T1000 (cell line): ENCODE results near the gene RPS15.

Experiments used
- DNase-seq: peaks from one replicate; lab custom pipeline; 2025; ENCODE audit warnings: mixed read lengths; lab: John Stamatoyannopoulos, UW

The RPS15 gene

DNA sequence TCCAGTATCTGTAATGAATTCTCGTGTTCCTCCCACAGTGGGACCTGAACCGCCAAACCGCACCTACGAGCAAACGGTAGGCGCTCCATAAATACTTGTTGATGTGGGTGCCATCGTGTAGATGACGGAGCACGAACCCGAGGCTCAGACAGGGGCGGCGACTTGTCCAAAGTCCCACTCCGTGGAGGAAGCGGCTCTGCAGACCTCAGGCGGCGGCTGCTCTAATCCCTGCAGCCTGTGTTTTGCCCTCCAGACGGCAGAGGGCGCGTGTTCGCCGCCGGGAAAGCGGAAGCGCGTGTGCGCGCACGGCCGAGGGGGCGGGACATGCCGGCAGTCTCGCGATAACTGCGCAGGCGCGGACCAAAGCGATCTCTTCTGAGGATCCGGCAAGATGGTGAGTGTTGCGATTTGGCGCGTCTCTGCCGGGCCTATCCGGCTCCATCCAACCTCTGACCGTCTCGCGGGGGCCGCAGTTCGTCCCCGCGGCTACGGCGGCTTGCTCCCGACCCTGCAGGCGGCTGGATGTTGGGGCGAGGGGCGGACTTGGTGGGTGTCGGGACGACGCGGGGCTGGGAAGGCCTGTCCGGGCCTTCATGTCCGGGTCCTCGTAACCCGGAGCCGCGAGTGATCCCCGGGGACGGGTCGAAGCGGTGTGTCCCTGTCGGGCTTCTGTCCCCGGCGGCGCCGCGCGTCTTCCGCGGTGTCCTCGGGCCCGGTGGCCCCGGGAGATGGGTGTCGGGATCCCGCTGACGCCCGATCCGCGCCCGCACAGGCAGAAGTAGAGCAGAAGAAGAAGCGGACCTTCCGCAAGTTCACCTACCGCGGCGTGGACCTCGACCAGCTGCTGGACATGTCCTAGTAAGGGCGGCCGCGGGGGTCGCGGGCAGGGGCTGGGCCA, at the start of gene RPS15:
TSS of gene RPS15 (plus strand) at position 362 of the 898 bp plus-strand sequence. CDS start at position 392, 30 bp downstream.
- peak; percentile 94 for DNase-seq

GRCh38 chr19:1388637-1389026, 49.6 kb upstream of the RPS15 start:
- DNase-seq, result no peak

DNA sequence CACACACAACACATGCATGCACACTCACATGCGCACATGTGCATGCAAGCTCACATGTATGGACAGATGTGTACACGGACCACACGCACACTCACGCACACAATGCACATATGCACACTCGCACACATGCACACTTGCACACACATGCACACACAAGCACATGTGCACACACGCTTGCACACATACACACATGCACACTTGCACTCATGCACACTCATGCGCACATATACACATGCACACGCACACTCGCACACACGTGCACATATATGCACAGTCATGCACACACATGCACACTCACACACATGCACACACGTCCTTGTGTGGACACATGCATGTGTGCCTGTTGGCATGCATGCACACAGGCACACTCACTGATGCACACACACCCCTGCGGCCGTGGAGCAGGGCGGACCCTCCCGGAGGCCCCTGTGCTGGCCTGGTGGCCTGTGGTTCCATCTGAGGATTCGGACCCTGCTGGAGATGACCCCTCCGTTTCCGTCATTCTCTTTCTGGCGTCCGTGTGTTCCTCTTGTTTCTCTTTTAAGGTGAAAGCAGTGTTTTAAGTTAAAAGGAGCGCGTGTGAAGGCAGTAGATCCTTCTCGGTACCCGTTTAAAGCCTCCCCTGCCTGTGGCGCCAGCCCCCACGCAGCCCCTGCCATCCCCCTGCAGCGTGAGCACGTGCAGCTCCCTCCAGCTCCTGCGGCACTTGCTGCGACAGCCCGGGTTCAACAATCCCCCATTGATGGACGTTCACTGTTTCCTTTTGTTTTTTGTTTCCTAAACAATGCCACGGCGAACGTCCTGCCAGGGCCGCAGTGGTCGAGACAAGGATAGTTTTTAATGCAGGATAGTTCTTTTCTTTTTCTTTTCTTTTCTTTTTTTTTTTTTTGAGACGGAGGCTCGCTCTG, 48.9 kb upstream of the RPS15 start:
- no peak for DNase-seq

GRCh38 chr19:1390890-1391423, 47.2 kb upstream of the RPS15 start:
- DNase-seq, result no peak

GRCh38 chr19:1392407-1392806, 45.8 kb upstream of the RPS15 start:
- no peak for DNase-seq

- DNase-seq, result no peak
These were observed 45.2 kb upstream of the RPS15 start for GRCh38 chr19:1392939-1393530.

DNA sequence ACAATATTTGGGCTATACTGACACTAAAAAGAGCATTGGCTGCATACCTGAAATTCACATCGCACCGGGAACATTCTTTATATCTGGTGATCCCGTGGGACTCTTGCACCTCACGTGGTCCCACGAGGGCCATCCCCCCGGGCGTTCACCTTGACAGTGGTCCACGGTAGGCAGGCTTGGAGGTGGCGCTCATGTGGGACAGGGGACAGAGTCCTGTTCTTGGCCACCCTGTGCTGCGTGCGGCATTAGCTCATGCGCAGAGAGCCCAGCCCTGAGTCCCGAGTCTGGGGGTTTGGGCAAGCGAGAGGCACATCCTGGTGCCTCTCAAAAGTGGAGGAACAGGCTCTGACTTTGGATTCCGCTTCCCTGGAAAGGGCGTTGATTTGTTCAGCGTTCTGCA, 44.4 kb upstream of the RPS15 start:
- no peak for DNase-seq

GRCh38 chr19:1394252-1395193, 43.7 kb upstream of the RPS15 start:
- DNase-seq, result no peak

DNA sequence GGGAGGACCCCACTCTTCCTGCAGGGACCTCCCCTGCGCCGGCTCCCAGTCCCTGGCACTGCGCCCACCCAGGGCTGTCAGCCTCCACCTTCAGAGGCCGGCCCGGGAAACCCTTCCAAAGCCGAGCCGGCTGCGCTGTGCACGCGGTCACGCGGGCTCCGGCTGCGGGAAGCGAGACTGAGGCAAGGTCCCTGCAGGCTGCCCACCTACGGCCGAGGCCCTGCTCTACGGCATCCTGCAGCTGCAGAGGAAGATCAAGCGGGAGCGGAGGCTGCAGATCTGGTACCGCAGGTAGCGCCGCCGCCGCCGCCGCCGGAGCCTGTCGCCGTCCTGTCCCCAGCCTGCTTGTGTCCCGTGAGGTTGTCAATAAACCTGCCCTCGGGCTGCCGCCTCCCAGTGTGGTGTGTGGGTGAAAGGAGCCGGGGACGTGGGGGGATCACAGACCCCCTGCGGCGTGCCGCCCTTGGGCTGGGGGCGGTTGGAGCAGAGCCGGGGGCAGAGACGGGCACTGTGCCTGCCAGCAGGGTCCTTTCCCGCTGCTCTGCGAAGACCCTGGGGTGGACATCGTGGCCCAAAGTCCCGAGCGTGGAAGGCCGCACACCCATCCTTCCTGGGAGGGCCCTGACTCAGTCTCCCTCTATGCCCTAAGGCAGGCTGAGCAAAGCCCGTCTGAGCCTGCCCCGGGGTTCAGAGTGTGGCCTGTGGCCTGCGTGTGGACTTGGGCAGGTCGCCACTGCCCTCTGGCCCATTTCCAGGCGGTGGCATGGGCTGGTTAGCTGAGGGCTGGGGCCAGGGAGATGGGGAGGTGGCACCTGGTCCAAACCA, 42.8 kb upstream of the RPS15 start:
- no peak for DNase-seq

DNA sequence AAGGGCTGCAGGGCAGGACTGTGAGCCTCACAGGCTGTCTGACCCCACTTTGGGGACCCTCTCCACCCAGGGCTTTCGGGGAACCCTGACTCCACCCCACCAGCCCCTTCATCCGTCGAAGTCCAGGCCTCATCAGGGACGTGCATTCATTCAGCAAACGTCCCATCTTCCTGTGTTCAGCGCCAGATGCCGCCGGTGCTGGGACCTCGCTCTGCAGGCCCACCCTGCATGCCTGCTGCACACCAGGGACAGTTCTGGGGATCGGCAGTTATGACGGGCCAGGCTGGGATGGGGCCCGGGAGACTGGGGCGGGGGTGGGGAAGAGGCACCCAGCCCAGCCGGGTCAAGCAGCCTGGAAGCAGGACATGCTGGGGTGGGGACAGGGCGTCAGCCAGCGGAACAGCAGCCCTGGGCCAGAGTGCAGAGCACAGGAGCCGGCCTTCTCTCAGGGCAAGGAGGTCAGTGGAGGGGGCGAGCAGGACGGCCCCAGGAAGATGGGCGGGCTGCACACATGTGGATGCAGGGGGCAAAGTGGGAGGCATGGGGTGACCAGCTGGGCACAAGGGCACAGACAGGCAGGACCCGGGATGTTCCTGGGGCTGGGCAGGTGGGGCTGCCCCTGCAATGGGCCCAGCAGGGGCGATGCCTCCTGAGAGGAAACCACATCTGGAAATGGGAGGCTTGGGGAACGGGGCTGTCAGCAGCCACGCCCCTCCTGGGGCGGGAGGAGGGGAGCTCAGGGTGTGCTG, 42.0 kb upstream of the RPS15 start:
- no peak for DNase-seq

DNA sequence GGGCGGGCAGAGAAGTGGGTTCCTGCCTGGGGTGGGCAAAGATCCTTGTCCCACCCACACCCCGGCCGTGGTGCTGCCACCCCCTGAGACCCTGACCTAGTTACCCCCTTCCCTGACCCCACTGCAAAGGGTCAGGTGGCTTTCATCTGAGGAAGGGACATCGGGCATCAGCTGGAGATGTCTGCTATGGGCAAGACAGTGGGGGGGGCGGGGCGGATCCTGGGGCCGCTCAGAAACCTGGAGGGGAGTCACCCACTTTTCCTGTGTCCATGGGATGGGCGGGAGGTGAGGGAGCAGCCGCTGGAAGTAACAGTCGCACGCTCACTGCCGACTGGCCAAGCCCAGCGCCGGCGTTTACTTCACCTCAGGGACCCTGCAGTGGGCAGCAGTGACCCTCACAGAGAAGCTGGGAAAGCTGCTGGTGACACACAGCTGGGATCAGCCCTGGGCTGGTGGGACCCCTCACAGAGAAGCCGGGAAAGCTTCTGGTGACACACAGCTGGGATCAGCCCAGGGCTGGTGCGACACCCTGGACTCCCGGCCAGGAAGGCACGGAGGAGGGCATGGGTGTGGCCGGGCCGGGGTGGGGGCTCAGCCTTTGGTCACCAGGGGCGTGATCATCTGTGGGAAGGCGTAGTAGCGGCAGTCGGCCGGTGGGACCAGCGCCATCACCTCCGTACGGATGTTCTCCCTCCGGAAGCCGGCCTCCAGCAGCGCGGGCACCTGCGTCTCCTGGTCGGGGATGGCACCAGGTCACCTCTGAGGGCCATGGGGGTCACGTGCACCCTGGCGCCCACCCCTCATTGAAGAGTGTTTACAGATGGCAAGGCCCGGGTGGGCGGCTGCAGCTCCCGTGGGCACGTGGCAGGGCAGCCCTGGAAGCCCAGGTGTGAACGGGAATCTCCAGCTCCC, 41.2 kb upstream of the RPS15 start:
- DNase-seq, result no peak

DNA sequence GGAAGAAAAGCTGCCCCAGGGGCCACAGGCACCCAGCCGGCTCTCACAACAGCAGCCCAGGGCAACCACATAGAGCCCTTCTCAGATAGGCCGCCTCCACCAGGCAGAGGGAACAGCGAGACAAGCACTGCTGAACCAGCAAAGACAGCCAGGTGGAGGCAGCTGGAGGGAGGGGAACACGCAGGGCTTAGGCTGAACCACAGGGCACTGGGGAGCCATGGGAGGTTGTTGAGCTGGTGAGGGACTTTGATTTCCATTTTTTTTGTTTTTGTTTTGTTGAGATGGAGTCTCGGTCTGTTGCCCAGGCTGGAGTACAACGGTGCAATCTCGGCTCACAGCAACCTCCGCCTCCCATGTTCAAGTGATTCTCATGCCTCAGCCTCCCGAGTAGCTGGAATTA, 40.4 kb upstream of the RPS15 start:
- no peak for DNase-seq

DNA sequence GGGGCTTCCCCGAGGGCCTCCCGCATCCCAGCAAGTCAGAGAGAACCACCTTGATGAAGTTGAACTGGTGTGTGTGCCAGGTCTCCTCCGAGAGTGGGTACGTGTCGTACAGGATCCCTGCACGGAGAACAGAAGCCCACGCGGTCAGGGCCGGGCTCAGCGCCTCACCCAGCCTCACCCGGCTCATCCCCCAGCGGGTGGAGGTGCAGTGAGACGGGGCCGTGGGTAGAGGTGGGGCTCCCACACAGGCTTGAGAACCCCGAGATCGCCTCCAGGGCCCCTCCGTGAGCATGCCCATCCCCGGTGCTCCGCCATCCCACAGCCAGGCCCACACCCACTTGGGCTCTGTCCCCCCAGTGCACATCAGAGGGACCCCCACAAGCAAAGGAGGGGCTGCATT, 39.1 kb upstream of the RPS15 start:
- DNase-seq, result no peak

GRCh38 chr19:1399745-1400144, 38.5 kb upstream of the RPS15 start:
- no peak for DNase-seq

GRCh38 chr19:1400281-1401137, 37.7 kb upstream of the RPS15 start:
- DNase-seq, result no peak

- no peak for DNase-seq
These were observed 36.9 kb upstream of the RPS15 start, which contains the start of gene GAMT for GRCh38 chr19:1401138-1401888. Gene GAMT, minus strand, starts transcription at chr19:1401542. Its CDS starts 66 bp downstream, at chr19:1401476.

DNA sequence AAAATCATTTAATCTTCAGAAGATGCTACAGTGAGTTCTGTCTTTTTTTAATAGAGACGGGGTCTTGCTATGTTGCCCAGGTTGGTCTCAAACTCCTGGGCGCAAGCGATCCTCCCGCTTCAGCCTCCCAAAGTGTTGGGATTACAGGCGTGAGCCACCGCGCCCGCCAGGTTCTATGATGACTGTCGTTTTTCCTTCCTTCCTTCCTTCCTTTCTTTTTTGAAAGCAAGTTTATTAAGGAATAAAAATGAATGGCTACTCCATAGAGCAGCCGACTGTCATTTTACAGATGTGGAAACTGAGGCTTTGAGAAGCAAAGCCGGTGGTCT, 36.3 kb upstream of the RPS15 start:
- DNase-seq, result no peak
